Large intestine (tissue), 12 donors: ENCODE results near the gene NFKBIE. TPM values are rescaled to one million over a fixed set of nuclear protein-coding genes. Genes with fewer than 3 reads are reported as not detected.
"Not testable (repeated sequence)": the region's sequence is repeated elsewhere in the genome, so short reads cannot be mapped to it uniquely, and the experiment has no call there.

Source experiments
- DNase-seq, 2 donors: peaks; one replicate each; pipeline versions ENCODE4 v3.0.0 to v3.0.0-alpha.2; 2013
- H3K27ac ChIP-seq: one replicate; pipeline ENCODE4 v1.5.1; 2013; ENCODE audit warnings: low read length
- H3K27me3 ChIP-seq: 2 replicates; pipeline ENCODE4 v1.6.1; 2013; ENCODE audit warnings: low read length; ENCODE audit not compliant: control insufficient read depth, insufficient read depth
- H3K36me3 ChIP-seq: 2 replicates; pipeline ENCODE4 v1.6.1; 2013; ENCODE audit warnings: low read length; ENCODE audit not compliant: control insufficient read depth, insufficient read depth
- H3K4me1 ChIP-seq: one replicate; pipeline ENCODE4 v1.6.1; 2013; ENCODE audit warnings: low read length; ENCODE audit not compliant: control insufficient read depth, insufficient read depth
- H3K4me3 ChIP-seq: one replicate; pipeline ENCODE4 v1.5.1; 2013; ENCODE audit warnings: low read length
- H3K9me3 ChIP-seq: one replicate; pipeline ENCODE4 v1.6.1; 2013; ENCODE audit warnings: mild to moderate bottlenecking, low read depth, low read length, moderate library complexity; ENCODE audit not compliant: control insufficient read depth
- WGBS: methylation state at CpG from one replicate; pipeline ENCODE4 v1.1.5; 2013; ENCODE audit warnings: low lambda C conversion rate; ENCODE audit not compliant: insufficient coverage; 5-methylcytosine and 5-hydroxymethylcytosine counted together
- long read RNA-seq, 11 donors: transcript quantifications; one replicate each; lab custom pipeline, GENCODE V29; 2026
- polyA plus RNA-seq: library from polyadenylated mRNA; unstranded; fragments of 120-200 nt; gene quantifications from one replicate; pipeline ENCODE4 v1.2.1, GENCODE V29; 2013

Gene NFKBIE
- 10.5 TPM for polyA plus RNA-seq
- long read RNA-seq, donor 1, transcript NFKBIE-201 (6 exons, 2,581 nt) = major isoform, 5 of 5 reads
- long read RNA-seq, donor 1, partial matches to known transcripts = 0 of 5 reads
- long read RNA-seq, donor 1, other reads (novel, unspliced or antisense) = 0 of 5 reads
- long read RNA-seq, donor 2, transcript NFKBIE-201 (6 exons, 2,581 nt) = major isoform, 10 of 18 reads
- long read RNA-seq, donor 2, partial matches to known transcripts = 8 of 18 reads
- long read RNA-seq, donor 2, other reads (novel, unspliced or antisense) = 0 of 18 reads
- long read RNA-seq, donor 3, transcript NFKBIE-201 (6 exons, 2,581 nt) = major isoform, 5 of 5 reads
- long read RNA-seq, donor 3, partial matches to known transcripts = 0 of 5 reads
- long read RNA-seq, donor 3, other reads (novel, unspliced or antisense) = 0 of 5 reads
- long read RNA-seq, donor 4 = 0 reads
- long read RNA-seq, donor 5, partial matches to known transcripts = 0 of 2 reads
- long read RNA-seq, donor 5, other reads (novel, unspliced or antisense) = 0 of 2 reads
- long read RNA-seq, donor 6, transcript NFKBIE-201 (6 exons, 2,581 nt) = major isoform, 5 of 5 reads
- long read RNA-seq, donor 6, partial matches to known transcripts = 0 of 5 reads
- long read RNA-seq, donor 6, other reads (novel, unspliced or antisense) = 0 of 5 reads
- long read RNA-seq, donor 7, partial matches to known transcripts = 0 of 2 reads
- long read RNA-seq, donor 7, other reads (novel, unspliced or antisense) = 0 of 2 reads
- long read RNA-seq, donor 8, partial matches to known transcripts = 0 of 4 reads
- long read RNA-seq, donor 8, other reads (novel, unspliced or antisense) = 0 of 4 reads
- long read RNA-seq, donor 9, transcript NFKBIE-201 (6 exons, 2,581 nt) = major isoform, 9 of 9 reads
- long read RNA-seq, donor 9, partial matches to known transcripts = 0 of 9 reads
- long read RNA-seq, donor 9, other reads (novel, unspliced or antisense) = 0 of 9 reads
- long read RNA-seq, donor 10, partial matches to known transcripts = 0 of 4 reads
- long read RNA-seq, donor 10, other reads (novel, unspliced or antisense) = 0 of 4 reads
- long read RNA-seq, donor 11, partial matches to known transcripts = 0 of 3 reads
- long read RNA-seq, donor 11, other reads (novel, unspliced or antisense) = 0 of 3 reads

- H3K27ac ChIP-seq = peak within 1 kb of the TSS; percentile 73
- peak within 1 kb of the TSS; percentile 90 for H3K4me3 ChIP-seq
- H3K36me3 ChIP-seq = peaks cover 18% of the 10 kb centered on the region
- H3K4me1 ChIP-seq = peaks cover 30% of the 10 kb centered on the region
- H3K9me3 ChIP-seq = peaks cover 4% of the 10 kb centered on the region
- WGBS = 0% methylated on average over 1 of the region's 72 CpGs
- peak; percentile 90 to 92 for DNase-seq
- peaks cover 22% of the 10 kb centered on the region for H3K27me3 ChIP-seq
Observed at GRCh38 chr6:44265007-44265721, at the start of gene NFKBIE. TSS of gene NFKBIE (minus strand) at chr6:44265551. CDS start at chr6:44265346, 205 bp downstream.

DNA sequence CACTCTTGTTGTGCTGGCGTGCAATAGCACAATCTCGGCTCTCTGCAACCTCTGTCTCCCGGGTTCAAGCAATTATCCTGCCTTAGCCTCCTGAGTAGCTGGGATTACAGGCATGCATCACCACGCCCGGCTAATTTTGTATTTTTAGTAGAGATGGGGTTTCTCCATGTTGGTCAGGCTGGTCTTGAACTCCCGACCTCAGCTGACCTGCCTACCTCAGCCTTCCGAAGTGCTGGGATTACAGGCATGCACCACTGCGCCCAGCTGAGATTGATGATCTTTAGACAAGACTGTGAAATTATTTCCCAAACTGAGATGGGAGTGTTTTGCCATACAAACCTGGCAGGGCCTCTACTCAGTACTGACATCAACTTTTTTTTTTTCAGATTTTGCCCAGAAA is 49.3 kb upstream of the NFKBIE start:
- not testable (repeated sequence) for H3K27me3 ChIP-seq, H3K27ac ChIP-seq, DNase-seq, H3K4me3 ChIP-seq, H3K9me3 ChIP-seq
- Histone ChIP-seq H3K4me1 (peaks cover 21% of the 10 kb centered on the region), H3K36me3 (peaks cover 13% of the 10 kb centered on the region)
- no CpG with 5 or more reads among the region's 8 CpGs for WGBS

DNA sequence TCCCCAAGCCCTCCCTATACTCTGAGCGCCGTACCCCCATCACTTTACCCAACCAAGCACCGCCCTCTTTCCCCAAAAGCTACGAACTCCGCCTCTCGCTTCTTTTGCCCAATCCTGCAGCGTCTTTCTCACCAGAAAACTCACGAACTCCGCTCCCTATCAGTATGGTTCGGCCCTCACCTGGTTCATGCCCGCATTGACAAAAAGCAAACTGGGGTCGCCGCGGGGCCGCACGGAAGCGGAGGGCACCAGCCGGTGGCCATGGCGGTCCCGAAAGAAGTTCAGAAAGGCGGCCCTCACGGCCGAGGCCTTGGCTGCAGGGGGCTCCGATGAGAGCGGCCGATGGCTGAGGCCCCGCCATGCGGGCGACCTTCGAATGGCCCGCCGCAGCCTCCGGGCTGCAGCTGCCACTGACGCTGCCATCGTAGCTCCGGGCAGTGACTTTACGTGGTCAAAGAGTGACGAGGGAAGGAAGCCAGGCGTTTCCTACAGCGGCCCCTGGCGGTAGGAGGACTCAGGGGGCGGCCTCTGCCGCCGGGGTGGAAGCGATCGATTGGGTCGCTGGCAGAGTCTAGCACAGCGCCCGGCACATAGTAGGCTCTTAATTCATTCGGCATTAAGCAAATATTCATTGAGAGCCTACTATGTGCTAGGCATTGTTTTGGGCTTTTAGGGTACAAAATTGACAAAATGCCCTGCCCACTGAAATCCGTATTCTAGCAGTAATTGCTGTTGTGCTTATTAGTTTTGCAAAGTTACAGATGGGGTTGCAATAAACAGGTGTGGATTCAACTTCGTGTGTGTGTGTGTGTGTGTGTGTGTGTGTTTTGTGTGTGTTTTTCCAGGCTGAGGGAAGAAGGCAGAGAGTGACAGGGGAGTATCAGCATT is 47.8 kb upstream of the NFKBIE start, which contains the start of gene AARS2:
Gene AARS2 (minus strand): TSS at position 447 of the 888 bp plus-strand sequence. CDS start 24 bp downstream, at position 423.
- no peak within 1 kb of the TSS for H3K27ac ChIP-seq
- peaks cover 5% of the 10 kb centered on the region for H3K27me3 ChIP-seq
- H3K9me3 ChIP-seq = no peaks in the 10 kb centered on the region
- H3K36me3 ChIP-seq = peaks cover 28% of the 10 kb centered on the region
- no CpG with 5 or more reads among the region's 52 CpGs for WGBS
- peaks cover 29% of the 10 kb centered on the region for H3K4me1 ChIP-seq
- peak; percentile 82 to 88 for DNase-seq
- peak within 1 kb of the TSS; percentile 85 for H3K4me3 ChIP-seq

DNA sequence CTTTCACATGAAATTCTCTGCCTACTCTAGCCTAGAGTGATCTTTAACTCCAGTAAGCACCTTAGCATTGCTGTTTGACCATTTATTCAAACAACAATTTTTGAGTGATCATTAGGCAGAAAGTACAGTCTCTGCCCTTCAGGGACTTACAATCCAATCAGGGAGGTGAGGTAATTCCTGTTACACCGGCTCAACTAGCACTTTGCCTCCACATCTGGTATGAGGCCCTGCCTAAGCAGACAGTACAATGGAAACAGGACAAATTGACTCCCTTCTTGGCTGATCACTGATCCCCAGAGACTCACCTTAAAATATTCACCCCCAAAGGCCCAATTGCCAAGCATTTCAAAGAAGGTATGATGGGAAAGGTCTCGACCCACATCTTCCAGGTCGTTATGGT is 46.4 kb upstream of the NFKBIE start:
- WGBS = no CpG with 5 or more reads among the region's 3 CpGs
- Histone ChIP-seq H3K9me3 (no peaks in the 10 kb centered on the region), H3K27me3 (peaks cover 5% of the 10 kb centered on the region), H3K27ac (no peak overlapping the region), H3K36me3 (peaks cover 42% of the 10 kb centered on the region), H3K4me1 (peaks cover 29% of the 10 kb centered on the region), H3K4me3 (no peak overlapping the region)
- DNase-seq = no peak

DNA sequence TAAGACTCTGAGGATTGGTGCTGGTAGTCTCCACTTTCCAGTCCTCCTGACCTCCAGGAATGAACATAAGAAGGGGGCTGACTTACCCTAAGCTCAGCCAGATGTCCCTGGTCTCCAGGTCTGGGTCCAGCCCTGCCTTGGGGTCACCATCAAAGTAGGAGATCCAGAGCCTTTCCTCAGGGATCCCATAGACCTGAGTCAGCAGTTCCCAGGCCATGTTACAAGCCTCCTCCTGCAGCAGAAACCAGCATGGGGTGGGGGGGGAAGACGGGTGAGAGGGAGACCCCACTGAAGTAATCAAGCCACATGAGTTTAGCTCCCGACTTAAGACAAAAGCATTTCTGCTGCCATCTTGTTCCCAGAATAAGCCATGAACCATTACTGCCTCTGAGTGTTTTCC is 46.0 kb upstream of the NFKBIE start:
- WGBS = no CpG with 5 or more reads among the region's 2 CpGs
- Histone ChIP-seq H3K36me3 (peaks cover 46% of the 10 kb centered on the region), H3K4me1 (peaks cover 29% of the 10 kb centered on the region), H3K9me3 (no peaks in the 10 kb centered on the region), H3K27ac (no peak overlapping the region), H3K27me3 (peaks cover 3% of the 10 kb centered on the region), H3K4me3 (no peak overlapping the region)
- DNase-seq = no peak

GRCh38 chr6:44310241-44310640 is 44.9 kb upstream of the NFKBIE start:
- no peaks in the 10 kb centered on the region for H3K9me3 ChIP-seq
- peaks cover 29% of the 10 kb centered on the region for H3K4me1 ChIP-seq
- no peak for DNase-seq
- no peak overlapping the region for H3K27ac ChIP-seq
- no CpG with 5 or more reads among the region's 3 CpGs for WGBS
- no peaks in the 10 kb centered on the region for H3K27me3 ChIP-seq
- H3K4me3 ChIP-seq = no peak overlapping the region
- peaks cover 57% of the 10 kb centered on the region for H3K36me3 ChIP-seq

GRCh38 chr6:44309631-44310030 is 44.3 kb upstream of the NFKBIE start:
- peak; percentile 56 to 87 for DNase-seq
- peaks cover 63% of the 10 kb centered on the region for H3K36me3 ChIP-seq
- no peaks in the 10 kb centered on the region for H3K9me3 ChIP-seq
- H3K27ac ChIP-seq = no peak overlapping the region
- no peak overlapping the region for H3K4me3 ChIP-seq
- peaks cover 29% of the 10 kb centered on the region for H3K4me1 ChIP-seq
- no peaks in the 10 kb centered on the region for H3K27me3 ChIP-seq

DNA sequence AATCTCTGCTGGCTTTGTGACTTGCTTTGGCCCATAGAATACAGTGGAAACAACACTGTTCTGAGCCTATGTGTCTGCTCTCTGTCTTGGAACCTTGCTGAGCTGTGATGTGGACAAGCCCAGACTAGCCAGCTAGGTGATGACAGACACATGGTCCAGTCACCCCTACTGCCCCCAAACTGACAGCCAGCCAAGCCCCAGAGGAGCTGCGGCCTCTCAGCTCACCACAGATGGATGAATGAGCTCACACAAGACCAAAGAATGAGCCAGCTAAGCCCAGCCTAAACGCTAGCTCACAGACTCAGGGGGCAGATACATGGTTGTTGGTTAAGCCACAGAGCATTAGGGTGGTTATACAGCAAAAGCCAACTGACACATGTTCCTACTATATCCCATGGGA is 43.7 kb upstream of the NFKBIE start:
- no peaks in the 10 kb centered on the region for H3K9me3 ChIP-seq
- no peaks in the 10 kb centered on the region for H3K27me3 ChIP-seq
- peaks cover 29% of the 10 kb centered on the region for H3K4me1 ChIP-seq
- H3K36me3 ChIP-seq = peaks cover 68% of the 10 kb centered on the region
- WGBS = no CpG with 5 or more reads among the region's 2 CpGs
- H3K4me3 ChIP-seq = no peak overlapping the region
- H3K27ac ChIP-seq = no peak overlapping the region
- no peak for DNase-seq

DNA sequence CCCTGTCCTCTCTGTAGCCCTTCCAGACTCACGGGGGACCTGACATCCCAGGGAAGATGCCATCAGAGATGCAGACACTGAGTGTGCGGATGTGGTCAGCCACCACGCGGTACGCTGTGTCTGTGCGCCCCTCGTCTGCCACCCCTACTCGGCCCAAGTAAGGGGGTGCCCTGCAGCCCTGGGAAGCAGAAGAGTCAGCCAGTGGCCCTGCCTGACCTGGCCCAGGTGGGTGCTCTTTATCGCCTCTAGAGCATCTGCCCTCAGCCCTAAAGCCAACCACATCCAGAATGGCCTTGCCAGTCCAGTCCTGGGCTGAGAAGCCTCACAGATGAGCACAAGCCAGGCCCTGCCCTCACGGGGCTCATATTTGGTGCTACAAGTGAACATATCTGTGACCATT is 41.9 kb upstream of the NFKBIE start:
- Histone ChIP-seq H3K4me1 (peaks cover 25% of the 10 kb centered on the region), H3K4me3 (no peak overlapping the region), H3K9me3 (no peaks in the 10 kb centered on the region), H3K27me3 (no peaks in the 10 kb centered on the region), H3K27ac (no peak overlapping the region), H3K36me3 (peaks cover 87% of the 10 kb centered on the region)
- no peak for DNase-seq
- no CpG with 5 or more reads among the region's 10 CpGs for WGBS
